Measurements from ENCODE around the gene SHD. TPM values are rescaled to one million over a fixed set of nuclear protein-coding genes. Genes with fewer than 3 reads are reported as not detected.
"Not testable (repeated sequence)": the region's sequence is repeated elsewhere in the genome, so short reads cannot be mapped to it uniquely, and the experiment has no call there.

The SHD gene
- total and polyA plus RNA-seq, 2 of the 8 experiments (the other 6 are each of a cell fraction or from before 2014, with no cell fraction given) = 5.8 to 10.7 TPM

DNA sequence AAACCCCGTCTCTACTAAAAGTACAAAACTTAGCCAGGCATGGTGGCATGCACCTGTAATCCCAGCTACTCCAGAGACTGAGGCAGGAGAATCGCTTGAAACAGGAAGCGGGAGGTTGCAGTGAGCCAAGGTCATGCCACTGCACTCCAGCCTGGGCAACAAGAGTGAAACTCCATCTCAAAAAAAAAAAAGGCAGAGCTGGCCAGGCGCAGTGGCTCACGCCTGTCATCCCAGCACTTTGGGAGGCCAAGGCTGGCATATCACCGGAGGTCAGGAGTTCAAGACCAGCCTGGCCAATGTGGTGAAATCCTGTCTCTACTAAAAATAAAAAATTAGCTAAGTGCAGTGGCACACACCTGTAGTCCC is 4.8 kb upstream of the SHD start:
- not testable (repeated sequence) for H4K8ac ChIP-seq (ENCODE audit: extremely low read depth, insufficient read depth, low read length); FAIRE-seq; H3K27ac ChIP-seq (ENCODE audit: low read depth, low read length); H3K4me2 ChIP-seq (ENCODE audit: insufficient read depth in 1 of 2, low read depth in 2 of 2, low read length in 2 of 2); H3K36me3 ChIP-seq (ENCODE audit: control insufficient read depth in 2 of 4, insufficient read depth in 4 of 4, low read length in 3 of 4); H3K79me2 ChIP-seq (ENCODE audit: control insufficient read depth in 1 of 2, insufficient read depth in 2 of 2, low read length in 2 of 2); H3K27me3 ChIP-seq (replicated peaks in 1 of 4; ENCODE audit: control insufficient read depth in 3 of 4, extremely low read depth in 1 of 4, insufficient read depth in 3 of 4, low read length in 3 of 4); H3K23ac ChIP-seq (ENCODE audit: insufficient read length); H3K23me2 ChIP-seq (ENCODE audit: low read depth, low read length); H4K91ac ChIP-seq (replicated peaks; ENCODE audit: insufficient read length, low read length); H3K4ac ChIP-seq (replicated peaks; ENCODE audit: insufficient read length, low read depth, low read length); H2BK12ac ChIP-seq (ENCODE audit: low read depth, low read length); H2AFZ ChIP-seq (ENCODE audit: low read length); H3K4me3 ChIP-seq (ENCODE audit: extremely low read depth in 1 of 4, insufficient read depth in 2 of 4, low read depth in 3 of 4, low read length in 4 of 4); H4K5ac ChIP-seq (ENCODE audit: insufficient read length, low read depth, low read length); H2BK120ac ChIP-seq (replicated peaks; ENCODE audit: low read depth, low read length); H2BK15ac ChIP-seq (ENCODE audit: low read length); H3K9me3 ChIP-seq (ENCODE audit: insufficient read depth in 2 of 2, low read depth in 1 of 2, low read length in 1 of 2); H3K18ac ChIP-seq (ENCODE audit: extremely low read depth, low read length); H2AK5ac ChIP-seq (ENCODE audit: low read depth, low read length); H2BK5ac ChIP-seq (ENCODE audit: low read depth, low read length); DNase-seq (ENCODE audit: low read depth in 1 of 2, low spot score in 2 of 2); H2BK20ac ChIP-seq (ENCODE audit: low read length); H3K56ac ChIP-seq (replicated peaks; ENCODE audit: insufficient read length, low read depth, low read length); H3K14ac ChIP-seq (ENCODE audit: insufficient read length); H3K9ac ChIP-seq (replicated peaks in 1 of 4; ENCODE audit: extremely low read depth in 1 of 4, low read depth in 3 of 4, low read length in 3 of 4); H3K4me1 ChIP-seq (replicated peaks in 1 of 4; ENCODE audit: control insufficient read depth in 3 of 4, insufficient read depth in 4 of 4, low read length in 3 of 4); H4K20me1 ChIP-seq (replicated peaks in 1 of 2; ENCODE audit: control insufficient read depth in 1 of 2, insufficient read depth in 2 of 2, low read length in 2 of 2); H3K79me1 ChIP-seq (ENCODE audit: low read depth, low read length)
- WGBS, 2 experiments (ENCODE audit: extremely low coverage in 1 of 2, insufficient coverage in 1 of 2, insufficient read length in 1 of 2, insufficient replicate concordance in 2 of 2, low coverage in 1 of 2, low lambda C conversion rate in 2 of 2, missing lambda C conversion rate in 1 of 2) = 89% methylated on average over 6 of the region's 6 CpGs; no CpG with 5 or more reads in 1 of the 2 experiments
- POLR2A ChIA-PET (ENCODE audit: partially characterized antibody) = interaction anchor here (0.7 to 4.0 kb wide), 4 partner anchors 8 to 170 kb away, joined by 3 to 19 read pairs (median 3); partner anchors contain the start of gene MPND
- CTCF ChIA-PET (ENCODE audit: partially characterized antibody) = interaction anchor here (0.6 to 14.6 kb wide), 5 partner anchors 19 to 266 kb away, joined by 3 to 311 read pairs (median 3); partner anchors contain the start of genes MPND and STAP2
